Measurements from ENCODE around the gene SYPL1.

Gene SYPL1

DNA sequence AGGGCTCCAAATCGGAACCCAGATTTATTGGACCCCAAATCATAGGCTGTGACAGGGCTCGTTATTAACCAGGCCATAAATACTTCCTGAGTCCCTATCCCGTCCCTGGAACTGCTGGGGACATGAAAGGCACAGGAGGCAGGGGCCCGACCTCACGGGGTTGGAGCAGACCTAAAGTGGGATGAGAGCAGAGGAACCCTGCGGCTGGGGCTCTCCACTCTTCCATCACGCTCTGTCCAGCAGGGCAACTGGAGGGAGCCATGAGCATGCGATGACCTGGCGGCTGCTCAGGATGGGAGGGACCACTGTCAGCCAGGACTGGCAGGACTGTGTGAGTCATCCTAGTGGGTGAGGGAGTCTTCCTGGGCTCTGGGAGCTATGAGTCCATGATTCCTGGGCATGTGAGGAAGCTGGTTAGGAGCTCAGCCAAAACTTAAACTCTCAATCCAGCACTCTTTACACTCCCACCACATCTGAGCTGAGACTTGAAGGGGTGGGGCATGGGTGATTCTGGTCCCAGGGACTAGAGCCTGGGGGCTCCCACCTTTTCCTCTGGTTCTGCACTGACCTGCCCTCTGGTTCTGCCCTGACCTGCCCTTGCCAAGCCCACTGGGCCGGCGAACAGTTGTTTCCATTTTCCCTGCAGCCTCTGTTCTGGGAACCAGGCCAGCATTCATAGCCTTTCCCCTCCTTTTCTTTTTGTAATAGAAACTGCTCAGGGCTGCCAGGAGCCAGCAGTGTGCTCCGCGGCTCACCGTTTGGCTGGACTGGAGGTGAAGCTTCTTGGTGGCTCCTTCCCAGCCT is 47.1 kb downstream of the SYPL1 start:
- TF ChIP-seq REST (IDR thresholded peaks at IDR 0.05; ENCODE audit: low read depth) (peak; percentile 49; the same call in 1 of the 2 replicates), FOXM1 (IDR thresholded peaks at IDR 0.05; ENCODE audit: borderline replicate concordance, low read depth) (no peak), EP300 (IDR thresholded peaks at IDR 0.05; ENCODE audit: borderline replicate concordance) (no peak; the same call in 1 of the 2 replicates), ZBTB7A (IDR thresholded peaks at IDR 0.05; ENCODE audit: low read depth) (peak; percentile 68), RAD21 (IDR thresholded peaks at IDR 0.05; ENCODE audit: low read depth) (no peak), MAX (IDR thresholded peaks at IDR 0.05) (peak; percentile 72), EGR1 (IDR thresholded peaks at IDR 0.05) (no peak), CEBPB (IDR thresholded peaks at IDR 0.05) (0 out of 2 replicates have a peak, but pooled peaks have one; percentile 3), TEAD4 (IDR thresholded peaks at IDR 0.05) (no peak), NFIC (IDR thresholded peaks at IDR 0.05) (peak; percentile 84), TAF1 (IDR thresholded peaks at IDR 0.05; ENCODE audit: low read depth) (no peak), CREB1 (IDR thresholded peaks at IDR 0.05; ENCODE audit: low read depth) (no peak), TCF12 (IDR thresholded peaks at IDR 0.05; ENCODE audit: low read depth) (peak; percentile 35; the same call in 1 of the 2 replicates), YY1 (IDR thresholded peaks at IDR 0.05; ENCODE audit: low read depth) (peak; percentile 18; the same call in 1 of the 2 replicates)
- TF ChIP-seq, protein P1, sequence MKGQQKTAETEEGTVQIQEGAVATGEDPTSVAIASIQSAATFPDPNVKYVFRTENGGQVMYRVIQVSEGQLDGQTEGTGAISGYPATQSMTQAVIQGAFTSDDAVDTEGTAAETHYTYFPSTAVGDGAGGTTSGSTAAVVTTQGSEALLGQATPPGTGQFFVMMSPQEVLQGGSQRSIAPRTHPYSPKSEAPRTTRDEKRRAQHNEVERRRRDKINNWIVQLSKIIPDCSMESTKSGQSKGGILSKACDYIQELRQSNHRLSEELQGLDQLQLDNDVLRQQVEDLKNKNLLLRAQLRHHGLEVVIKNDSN (IDR thresholded peaks at IDR 0.05), result no peak

DNA sequence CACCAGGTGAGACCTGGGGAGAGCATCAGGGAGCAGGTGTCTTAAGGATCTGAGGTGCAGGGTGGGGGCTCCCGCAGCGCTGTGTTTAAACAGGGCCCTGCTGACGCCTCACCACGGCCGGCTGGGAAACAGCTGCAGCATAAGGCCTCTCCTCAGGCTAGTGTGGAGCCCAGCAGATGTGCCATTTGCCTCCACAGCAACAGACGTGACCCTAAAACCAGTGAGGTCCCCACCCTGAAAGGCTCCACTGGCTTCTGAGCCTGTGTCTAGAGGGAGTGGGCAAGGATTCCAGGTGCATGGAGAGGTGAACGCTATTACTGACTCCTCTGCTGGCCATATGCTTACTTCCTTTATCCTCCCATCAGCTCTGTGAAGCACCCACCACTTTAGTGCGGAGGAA is 47.8 kb downstream of the SYPL1 start:
- TF ChIP-seq TEAD4 (IDR thresholded peaks at IDR 0.05) (no peak), TCF12 (IDR thresholded peaks at IDR 0.05; ENCODE audit: low read depth) (no peak), NFIC (IDR thresholded peaks at IDR 0.05) (no peak), EP300 (IDR thresholded peaks at IDR 0.05; ENCODE audit: borderline replicate concordance) (no peak)

DNA sequence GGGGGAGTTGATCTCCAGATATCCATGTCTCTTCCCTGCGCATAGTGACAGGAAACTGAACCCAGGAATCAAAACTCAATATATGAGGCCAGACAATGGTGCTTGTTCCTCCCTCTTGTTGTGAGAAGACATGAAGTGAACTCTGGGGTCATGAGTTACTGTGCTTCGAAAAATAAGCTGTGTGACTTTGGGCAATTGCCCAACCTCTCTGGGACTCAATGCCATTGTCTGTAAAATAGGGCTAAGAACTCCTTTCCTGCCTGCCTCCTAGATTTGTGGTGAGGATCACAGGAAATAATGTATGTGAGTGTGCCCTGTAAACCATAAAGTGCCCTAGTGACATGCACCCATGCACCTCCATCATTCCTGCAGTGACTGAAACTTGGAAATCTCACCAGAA is 48.4 kb downstream of the SYPL1 start:
- TF ChIP-seq NFIC (IDR thresholded peaks at IDR 0.05) (no peak), EP300 (IDR thresholded peaks at IDR 0.05; ENCODE audit: borderline replicate concordance) (no peak)

- TF ChIP-seq ZBTB7A (IDR thresholded peaks at IDR 0.05; ENCODE audit: low read depth), result no peak
- no peak for TF ChIP-seq NFIC (IDR thresholded peaks at IDR 0.05)
- no peak for TF ChIP-seq EGR1 (IDR thresholded peaks at IDR 0.05)
- TF ChIP-seq MAX (IDR thresholded peaks at IDR 0.05), result no peak
- TF ChIP-seq YY1 (IDR thresholded peaks at IDR 0.05; ENCODE audit: low read depth), result no peak
- no peak for TF ChIP-seq RAD21 (IDR thresholded peaks at IDR 0.05; ENCODE audit: low read depth)
- TF ChIP-seq REST (IDR thresholded peaks at IDR 0.05; ENCODE audit: low read depth), result no peak
- no peak for TF ChIP-seq FOXM1 (IDR thresholded peaks at IDR 0.05; ENCODE audit: borderline replicate concordance, low read depth)
- TF ChIP-seq CEBPB (IDR thresholded peaks at IDR 0.05), result no peak
- TF ChIP-seq, protein P1 (IDR thresholded peaks at IDR 0.05), result no peak
- TF ChIP-seq EP300 (IDR thresholded peaks at IDR 0.05; ENCODE audit: borderline replicate concordance), result no peak
- TF ChIP-seq TCF12 (IDR thresholded peaks at IDR 0.05; ENCODE audit: low read depth), result no peak
- no peak for TF ChIP-seq TEAD4 (IDR thresholded peaks at IDR 0.05)
- no peak for TF ChIP-seq TAF1 (IDR thresholded peaks at IDR 0.05; ENCODE audit: low read depth)
- no peak for TF ChIP-seq CREB1 (IDR thresholded peaks at IDR 0.05; ENCODE audit: low read depth)
These were observed 49.1 kb downstream of the SYPL1 start for GRCh38 chr7:106063024-106063423.

GRCh38 chr7:106062521-106062931 is 49.6 kb downstream of the SYPL1 start:
- TF ChIP-seq TEAD4 (IDR thresholded peaks at IDR 0.05) (no peak), CEBPB (IDR thresholded peaks at IDR 0.05) (no peak), NFIC (IDR thresholded peaks at IDR 0.05) (no peak), YY1 (IDR thresholded peaks at IDR 0.05; ENCODE audit: low read depth) (no peak), RAD21 (IDR thresholded peaks at IDR 0.05; ENCODE audit: low read depth) (no peak), EP300 (IDR thresholded peaks at IDR 0.05; ENCODE audit: borderline replicate concordance) (no peak), TCF12 (IDR thresholded peaks at IDR 0.05; ENCODE audit: low read depth) (no peak), CREB1 (IDR thresholded peaks at IDR 0.05; ENCODE audit: low read depth) (no peak), FOXM1 (IDR thresholded peaks at IDR 0.05; ENCODE audit: borderline replicate concordance, low read depth) (no peak), ZBTB7A (IDR thresholded peaks at IDR 0.05; ENCODE audit: low read depth) (no peak), TAF1 (IDR thresholded peaks at IDR 0.05; ENCODE audit: low read depth) (no peak), REST (IDR thresholded peaks at IDR 0.05; ENCODE audit: low read depth) (no peak), EGR1 (IDR thresholded peaks at IDR 0.05) (no peak)

Measured in Ishikawa (cell line).